GM12874 (cell line): ENCODE results near the gene HOXB2.

Experiments
- TF ChIP-seq, protein P1 (sequence below): IDR thresholded peaks from 2 replicates; pipeline ENCODE4 v1.5.1; 2011; ENCODE audit warnings: low read depth, mild to moderate bottlenecking, control low read depth, low read length, moderate library complexity; ENCODE audit not compliant: insufficient read depth

Gene HOXB2

DNA sequence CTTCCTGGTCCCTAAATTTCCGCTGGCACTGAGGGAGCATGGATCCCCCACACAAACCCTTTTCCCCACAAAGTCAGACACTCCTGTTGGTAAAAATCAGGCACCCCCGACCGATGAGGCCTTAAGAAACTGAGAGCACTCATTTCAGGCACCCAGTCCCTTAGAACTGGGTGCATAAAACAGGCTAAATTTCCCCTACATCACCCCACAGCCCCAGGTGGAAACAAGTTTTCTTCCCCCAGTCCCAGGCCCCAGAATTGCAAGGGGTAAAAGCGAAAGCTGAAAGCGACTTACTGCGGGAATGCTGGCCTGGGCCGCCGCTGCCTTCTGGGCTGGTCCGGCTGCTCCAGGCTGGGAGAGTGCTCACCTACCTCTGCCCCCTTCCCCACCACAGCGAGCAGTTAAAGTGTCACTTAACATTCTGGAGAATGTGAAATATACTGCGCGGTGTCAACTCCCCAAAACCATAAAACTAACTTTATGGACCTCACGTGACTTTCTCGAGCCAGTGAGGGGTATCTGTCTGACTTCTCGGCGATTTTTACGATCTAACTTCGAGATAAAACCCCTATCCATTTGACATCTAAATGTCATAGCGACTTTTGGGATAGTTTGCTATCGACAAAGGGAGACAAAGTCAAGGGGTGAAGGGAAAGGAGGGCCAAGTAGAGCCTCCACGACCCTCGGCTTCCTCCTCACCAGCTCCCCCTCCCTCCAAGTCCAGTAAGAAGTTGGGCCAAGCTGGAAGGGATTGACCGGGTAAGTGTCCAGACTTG is 45.1 kb upstream of the HOXB2 start, which contains the start of gene HOXB3:
Gene HOXB3 (minus strand): TSS at position 411 of the 776 bp plus-strand sequence. CDS start 37,767 bp downstream, outside the sequence.
- TF ChIP-seq, protein P1, sequence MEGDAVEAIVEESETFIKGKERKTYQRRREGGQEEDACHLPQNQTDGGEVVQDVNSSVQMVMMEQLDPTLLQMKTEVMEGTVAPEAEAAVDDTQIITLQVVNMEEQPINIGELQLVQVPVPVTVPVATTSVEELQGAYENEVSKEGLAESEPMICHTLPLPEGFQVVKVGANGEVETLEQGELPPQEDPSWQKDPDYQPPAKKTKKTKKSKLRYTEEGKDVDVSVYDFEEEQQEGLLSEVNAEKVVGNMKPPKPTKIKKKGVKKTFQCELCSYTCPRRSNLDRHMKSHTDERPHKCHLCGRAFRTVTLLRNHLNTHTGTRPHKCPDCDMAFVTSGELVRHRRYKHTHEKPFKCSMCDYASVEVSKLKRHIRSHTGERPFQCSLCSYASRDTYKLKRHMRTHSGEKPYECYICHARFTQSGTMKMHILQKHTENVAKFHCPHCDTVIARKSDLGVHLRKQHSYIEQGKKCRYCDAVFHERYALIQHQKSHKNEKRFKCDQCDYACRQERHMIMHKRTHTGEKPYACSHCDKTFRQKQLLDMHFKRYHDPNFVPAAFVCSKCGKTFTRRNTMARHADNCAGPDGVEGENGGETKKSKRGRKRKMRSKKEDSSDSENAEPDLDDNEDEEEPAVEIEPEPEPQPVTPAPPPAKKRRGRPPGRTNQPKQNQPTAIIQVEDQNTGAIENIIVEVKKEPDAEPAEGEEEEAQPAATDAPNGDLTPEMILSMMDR, result no peak

DNA sequence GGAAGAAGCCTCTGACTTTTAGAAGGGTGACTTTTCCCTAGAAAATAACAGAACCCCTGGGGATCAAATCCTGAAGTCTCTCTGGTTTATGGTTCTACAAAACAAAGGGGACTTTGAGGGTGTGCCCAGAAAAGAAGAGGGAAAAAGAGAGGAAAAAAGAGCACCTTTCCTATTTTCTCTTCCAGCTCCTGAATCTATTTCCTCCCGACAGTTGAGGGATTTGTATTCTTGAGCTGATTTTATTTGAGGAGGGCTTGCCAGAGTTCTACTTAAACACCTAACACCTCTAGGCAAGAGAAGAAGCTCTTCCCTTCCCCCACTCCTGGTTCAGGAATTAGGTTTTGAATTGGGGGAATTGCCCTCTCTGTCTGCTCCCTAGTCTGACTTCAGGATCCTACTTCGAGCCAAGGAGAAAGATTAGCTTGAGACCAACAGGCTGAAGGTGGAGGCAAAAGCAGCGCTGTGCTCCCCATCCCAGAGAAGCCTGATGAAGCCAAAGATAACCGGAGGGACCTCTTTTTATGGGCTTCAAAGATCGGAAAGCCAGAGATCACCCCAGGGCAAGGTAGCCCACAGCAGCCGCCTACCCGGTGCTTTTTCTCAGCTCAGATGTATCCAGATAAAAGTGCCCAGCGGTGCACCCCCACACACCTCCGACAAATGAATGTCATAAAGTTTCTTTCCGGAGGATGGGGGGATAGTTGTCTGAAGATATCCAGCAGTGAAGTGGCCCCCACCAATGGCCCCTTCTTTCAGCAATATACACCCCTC is 44.3 kb upstream of the HOXB2 start:
- TF ChIP-seq, protein P1, result no peak

DNA sequence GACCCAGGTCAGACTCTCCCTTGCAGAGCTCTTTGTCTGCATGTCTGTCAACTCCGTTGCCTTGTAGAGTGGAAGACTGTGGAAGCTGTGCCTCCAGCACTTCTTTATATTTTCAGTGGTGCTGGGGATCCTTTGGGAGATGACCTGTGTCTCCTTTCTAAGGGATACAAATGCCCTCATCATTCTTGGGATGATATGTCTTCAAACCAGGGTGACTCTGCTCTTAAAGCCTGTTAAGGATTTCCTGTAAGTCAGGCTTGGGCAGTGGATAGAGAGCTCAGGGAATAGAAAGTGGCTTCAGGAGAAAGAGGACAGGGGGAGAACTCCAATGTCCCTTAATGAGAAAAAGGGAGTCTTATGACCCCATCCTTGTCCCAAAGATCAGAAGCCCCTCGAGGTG is 43.6 kb upstream of the HOXB2 start:
- TF ChIP-seq, protein P1, result no peak

DNA sequence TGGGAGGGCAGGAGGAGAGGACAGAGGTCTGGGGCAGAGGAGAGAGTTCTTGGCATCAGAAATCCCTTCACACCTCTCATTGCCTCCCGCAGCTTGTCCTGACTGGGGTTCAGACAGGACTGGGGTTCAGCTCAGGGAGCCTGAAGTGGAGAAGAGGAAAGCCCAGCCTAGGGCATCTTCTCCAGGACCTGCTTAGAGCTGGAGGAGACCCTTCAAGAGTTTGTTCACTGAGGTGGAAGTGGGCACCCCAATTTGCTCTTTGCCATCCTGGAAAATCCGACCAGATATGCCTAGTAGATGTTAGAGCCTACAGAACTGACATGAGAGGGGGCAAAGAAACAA is 43.1 kb upstream of the HOXB2 start:
- TF ChIP-seq, protein P1, result no peak

DNA sequence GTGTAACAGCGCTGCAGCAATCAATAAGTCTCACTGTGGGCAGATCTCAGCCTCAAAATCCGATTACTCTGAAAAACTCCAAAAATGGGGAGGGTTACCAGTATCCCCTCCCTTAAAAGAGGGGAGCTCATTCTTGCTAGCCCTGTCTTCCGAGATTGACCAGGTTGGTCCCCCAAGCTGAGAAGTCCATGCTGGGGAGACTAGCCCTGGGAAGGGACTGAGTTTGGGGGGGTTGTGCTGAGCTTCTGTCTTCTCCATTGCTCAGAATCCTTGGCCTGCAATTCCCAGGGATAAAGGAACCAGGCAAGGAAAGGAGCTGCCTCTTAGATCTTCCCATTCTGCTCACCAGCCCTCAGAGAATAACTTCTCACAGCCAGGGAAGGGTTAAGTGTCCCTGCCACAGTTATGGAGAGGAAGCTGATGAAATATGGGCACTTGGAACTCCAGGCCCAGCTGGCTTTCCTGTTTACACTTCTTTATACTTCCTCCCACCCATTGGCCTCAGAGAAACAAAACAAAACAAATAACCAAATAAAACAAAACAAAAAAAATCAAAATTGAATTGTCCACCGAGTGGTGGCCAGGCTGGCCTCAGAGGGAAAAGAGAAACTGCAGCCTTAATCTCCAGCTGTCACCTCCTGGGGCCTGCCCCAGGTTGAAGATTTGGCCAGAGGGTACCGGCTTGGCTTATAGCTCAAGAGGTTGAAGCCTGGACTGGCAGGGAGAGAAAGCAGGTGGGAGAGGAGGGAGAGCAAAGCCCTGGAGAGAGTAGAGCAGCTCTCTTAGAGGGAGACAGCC is 42.6 kb upstream of the HOXB2 start:
- TF ChIP-seq, protein P1, result no peak

DNA sequence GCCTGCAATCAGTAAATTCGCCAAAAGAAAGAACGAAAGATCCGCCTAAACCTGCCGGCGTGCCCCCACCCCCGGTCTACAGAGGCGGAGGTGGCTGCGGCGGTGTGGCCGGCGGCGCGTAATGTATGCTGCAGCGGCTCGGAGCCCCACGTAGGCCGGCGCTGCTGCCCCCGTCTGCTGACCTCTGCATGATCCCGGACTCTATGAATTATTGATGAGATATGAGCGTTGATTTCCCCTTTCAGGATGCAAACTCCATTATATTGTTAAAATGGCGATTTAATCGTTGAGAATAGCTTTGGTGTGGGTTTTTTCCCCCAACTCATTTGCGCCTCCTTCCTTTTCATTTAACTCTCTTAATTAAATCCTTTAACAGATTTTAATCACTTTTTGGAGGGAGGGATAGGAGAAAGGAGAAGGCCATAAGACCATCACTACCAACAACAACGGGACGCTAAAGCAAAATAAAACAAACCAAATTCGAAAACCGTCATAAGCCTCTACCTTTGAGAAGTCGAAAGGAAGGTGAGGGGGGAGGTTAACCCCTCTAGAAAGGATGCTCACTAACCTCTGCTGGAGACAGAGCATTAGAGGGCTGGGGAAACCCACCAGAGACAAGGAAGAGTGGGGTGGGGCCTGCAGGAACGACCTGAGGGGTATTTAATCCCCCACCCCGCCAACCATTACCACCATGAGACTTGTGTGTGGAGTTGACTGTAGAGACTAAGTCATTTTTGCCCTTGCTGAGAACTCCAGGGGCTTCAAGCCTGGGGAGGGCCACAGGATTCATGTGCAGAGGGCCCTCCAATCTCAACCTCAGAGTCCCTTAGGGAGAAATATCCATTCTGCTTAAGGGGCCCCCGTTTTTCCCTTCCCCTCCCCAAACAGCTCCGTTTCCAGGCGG is 41.7 kb upstream of the HOXB2 start:
- TF ChIP-seq, protein P1, result no peak
